ENCODE results near the gene TLCD3B. TPM values are rescaled to one million over a fixed set of nuclear protein-coding genes. Genes with fewer than 3 reads are reported as not detected.

TLCD3B gene
- polyA plus RNA-seq, 1 of the 3 experiments (the other 2 are of a cell fraction): 3.8 TPM

- TF ChIP-seq SIN3A (IDR thresholded peaks at IDR 0.05; ENCODE audit: borderline replicate concordance, low read depth, low read length): peak; percentile 85
Observed at GRCh38 chr16:29995324-29995910, 35.7 kb downstream of the TLCD3B start, which contains the start of gene HIRIP3 (continued).

- Histone ChIP-seq H3K79me2 (ENCODE audit: insufficient read depth) (peaks cover 19% of the 10 kb centered on the region; the same call in 1 of the 2 replicates), H2AFZ (ENCODE audit: low read depth) (peak overlapping the region; percentile 97), H3K4me1 (ENCODE audit: control insufficient read depth in 1 of 2, insufficient read depth in 2 of 2, low read depth in 1 of 2, low read length in 1 of 2) (peaks cover 0 to 14% of the 10 kb centered on the region in 2 experiments; a peak in 1 of 4 replicates), H3F3A (replicated peaks; ENCODE audit: insufficient read depth) (peaks cover 10% of the 10 kb centered on the region), H3K9ac (peak overlapping the region; percentile 90), H3K4me2 (peak overlapping the region; percentile 99), H3K9me2 (no peaks in the 10 kb centered on the region), H3K9me3 (no peaks in the 10 kb centered on the region), H3K4me3 (ENCODE audit: low read depth in 2 of 2, low read length in 1 of 2) (peak overlapping the region; percentile 87 to 92), H4K20me1 (ENCODE audit: insufficient read depth) (no peaks in the 10 kb centered on the region), H3K36me3 (replicated peaks in 1 of 2; ENCODE audit: control insufficient read depth in 1 of 2, insufficient read depth in 2 of 2, low read length in 1 of 2) (peaks cover 5 to 40% of the 10 kb centered on the region in 2 experiments), H3K27me3 (ENCODE audit: insufficient read depth) (no peaks in the 10 kb centered on the region), H3K27ac (ENCODE audit: low read depth in 2 of 2, low read length in 1 of 2) (peak overlapping the region; percentile 94)
- peak; percentile 58 for DNase-seq
- WGBS (ENCODE audit: low lambda C conversion rate): 21% methylated on average over 14 of the region's 24 CpGs
- ChIA-PET CTCF (interaction anchor here (1.0 to 2.8 kb wide), 5 partner anchors 11 to 204 kb away, joined by 3 to 11 read pairs (median 6); partner anchors contain the start of genes KIF22 and TLCD3B), POLR2A (interaction anchor here (0.6 to 1.3 kb wide), 6 partner anchors 12 to 95 kb away, joined by 3 to 4 read pairs (median 4); partner anchors contain the start of genes SEZ6L2, TAOK2 and TMEM219)
- TF ChIP-seq TEAD4 (IDR thresholded peaks at IDR 0.05; ENCODE audit: borderline replicate concordance, insufficient read depth) (no peak), USF1 (IDR thresholded peaks at IDR 0.05; ENCODE audit: borderline replicate concordance, low read depth) (no peak), JUND (IDR thresholded peaks at IDR 0.05) (no peak), MEF2A (IDR thresholded peaks at IDR 0.05; ENCODE audit: borderline replicate concordance, low read depth) (no peak), CHD2 (IDR thresholded peaks at IDR 0.05; ENCODE audit: low read length, partially characterized antibody) (no peak), EZH2phosphoT487 (IDR thresholded peaks at IDR 0.05; ENCODE audit: borderline replicate concordance, low read depth) (no peak), ZBTB33 (IDR thresholded peaks at IDR 0.05; ENCODE audit: borderline replicate concordance, low read depth) (no peak), EP300 (IDR thresholded peaks at IDR 0.05; ENCODE audit: borderline replicate concordance in 1 of 2, low read depth in 1 of 2, low read length in 1 of 2) (no peak), GATA2 (CRISPR knock-in tag; IDR thresholded peaks at IDR 0.05) (no peak), SIN3A (IDR thresholded peaks at IDR 0.05; ENCODE audit: borderline replicate concordance, low read depth, low read length) (no peak), FOXM1 (IDR thresholded peaks at IDR 0.05; ENCODE audit: low read depth) (no peak), MXI1 (IDR thresholded peaks at IDR 0.05; ENCODE audit: low read depth, low read length) (no peak)
Observed at GRCh38 chr16:29994600-29995323, 36.3 kb downstream of the TLCD3B start.
